ENCODE results near the gene TRUB1. TPM values are rescaled to one million over a fixed set of nuclear protein-coding genes. Genes with fewer than 3 reads are reported as not detected.

The TRUB1 gene
- total RNA-seq, 2 experiments from 2014 or later: 18.7 to 25.1 TPM

DNA sequence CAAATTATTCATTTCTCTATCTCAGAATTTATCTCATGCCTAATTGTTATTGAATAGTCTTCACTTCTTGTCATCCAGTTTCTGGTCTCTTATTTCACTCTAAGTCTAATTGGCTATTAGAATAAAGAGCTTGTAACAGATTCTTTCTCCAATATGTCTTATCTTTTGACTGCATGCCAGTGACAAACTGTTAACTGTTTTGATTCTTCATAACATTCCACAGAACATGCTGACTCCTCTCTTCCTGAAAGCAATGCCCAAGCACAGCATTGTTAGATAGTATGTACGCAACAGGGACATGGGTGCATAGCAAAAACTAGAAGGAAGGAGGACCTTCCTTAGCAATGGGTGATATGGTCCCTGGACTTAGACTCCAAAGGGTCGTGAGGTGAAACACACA, 65.4 kb downstream of the TRUB1 start:
- POLR2A ChIA-PET: interaction anchor here (0.6 to 2.5 kb wide), 3 partner anchors 30 to 36 kb away, joined by 3 to 8 read pairs (median 7); no protein-coding TSS in a partner anchor

DNA sequence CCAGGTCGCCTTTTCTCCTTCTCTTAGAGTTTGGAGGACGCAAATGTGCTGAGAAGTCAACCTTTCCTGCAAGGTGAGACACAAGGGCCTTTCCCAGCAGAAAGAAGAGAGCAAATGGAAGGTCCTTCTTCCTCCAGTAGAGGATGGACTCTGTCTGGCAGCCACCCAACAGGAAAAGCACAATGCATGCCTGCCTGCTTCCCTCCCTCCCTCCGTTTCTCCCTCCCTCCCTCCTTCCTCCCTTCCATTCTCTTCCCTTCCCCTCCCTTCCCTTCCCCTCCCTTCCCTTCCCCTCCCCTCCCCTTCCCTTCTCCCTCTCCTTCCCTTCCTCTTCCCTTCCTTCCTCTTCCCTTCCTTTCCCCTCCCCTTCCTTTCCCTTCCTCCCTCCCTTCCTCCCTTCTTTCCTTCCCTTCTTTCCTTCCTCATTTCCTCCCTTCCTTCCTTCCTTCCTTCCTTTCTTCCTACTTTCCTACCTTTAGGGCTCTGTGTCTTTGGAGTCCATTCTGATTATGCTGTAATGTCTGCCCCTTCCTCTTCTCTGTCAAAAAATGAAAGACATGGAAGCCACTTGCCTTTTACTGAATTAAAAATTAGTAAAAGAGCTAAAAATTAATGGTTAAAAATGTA, 66.4 kb downstream of the TRUB1 start:
- no peaks in the 10 kb centered on the region for H3K79me2 ChIP-seq (ENCODE audit: insufficient read depth, low read depth, low read length)
- no peak for DNase-seq (ENCODE audit: low spot score)
- no peak overlapping the region for H3K4me3 ChIP-seq (ENCODE audit: low read depth, low read length, poor library complexity, severe bottlenecking)
- no peaks in the 10 kb centered on the region for H3K9me3 ChIP-seq (ENCODE audit: low read length)
- intact Hi-C loops (cut with micrococcal nuclease; ENCODE audit: unreplicated experiment): no loop called here
- no peak overlapping the region for H3K4me2 ChIP-seq (ENCODE audit: low read length)
- POLR2A ChIA-PET: interaction anchor here (1.1 kb wide), 1 partner anchor 90 kb away, joined by 3 read pairs; no protein-coding TSS in a partner anchor
- peaks cover 25% of the 10 kb centered on the region for H3K4me1 ChIP-seq (ENCODE audit: insufficient read depth, low read length, poor library complexity, severe bottlenecking)
- CTCF ChIA-PET (ENCODE audit: unreplicated experiment): no interaction called here
- no peak overlapping the region for H3K27ac ChIP-seq (ENCODE audit: low read depth, low read length, poor library complexity, severe bottlenecking)
- no TSS peak for BruUV-seq (replicated peaks)
- H3K36me3 ChIP-seq (ENCODE audit: insufficient read depth, low read length): no peaks in the 10 kb centered on the region
- no peaks in the 10 kb centered on the region for H4K20me1 ChIP-seq (ENCODE audit: insufficient read depth, low read length)
- no peak overlapping the region for H2AFZ ChIP-seq (ENCODE audit: low read length)
- TF ChIP-seq, protein P1, sequence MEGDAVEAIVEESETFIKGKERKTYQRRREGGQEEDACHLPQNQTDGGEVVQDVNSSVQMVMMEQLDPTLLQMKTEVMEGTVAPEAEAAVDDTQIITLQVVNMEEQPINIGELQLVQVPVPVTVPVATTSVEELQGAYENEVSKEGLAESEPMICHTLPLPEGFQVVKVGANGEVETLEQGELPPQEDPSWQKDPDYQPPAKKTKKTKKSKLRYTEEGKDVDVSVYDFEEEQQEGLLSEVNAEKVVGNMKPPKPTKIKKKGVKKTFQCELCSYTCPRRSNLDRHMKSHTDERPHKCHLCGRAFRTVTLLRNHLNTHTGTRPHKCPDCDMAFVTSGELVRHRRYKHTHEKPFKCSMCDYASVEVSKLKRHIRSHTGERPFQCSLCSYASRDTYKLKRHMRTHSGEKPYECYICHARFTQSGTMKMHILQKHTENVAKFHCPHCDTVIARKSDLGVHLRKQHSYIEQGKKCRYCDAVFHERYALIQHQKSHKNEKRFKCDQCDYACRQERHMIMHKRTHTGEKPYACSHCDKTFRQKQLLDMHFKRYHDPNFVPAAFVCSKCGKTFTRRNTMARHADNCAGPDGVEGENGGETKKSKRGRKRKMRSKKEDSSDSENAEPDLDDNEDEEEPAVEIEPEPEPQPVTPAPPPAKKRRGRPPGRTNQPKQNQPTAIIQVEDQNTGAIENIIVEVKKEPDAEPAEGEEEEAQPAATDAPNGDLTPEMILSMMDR (conservative IDR thresholded peaks at IDR 0.05; ENCODE audit: low read length): no peak
- TF ChIP-seq EZH2phosphoT487 (IDR thresholded peaks at IDR 0.05; ENCODE audit: borderline replicate concordance, low read depth, low read length): no peak
- H3K9me2 ChIP-seq (ENCODE audit: insufficient read depth, low read length): no peaks in the 10 kb centered on the region

More for the DNA sequence above, 65.4 kb downstream of the TRUB1 start:
- no peaks in the 10 kb centered on the region for H3K9me2 ChIP-seq (ENCODE audit: insufficient read depth, low read length)
- no peak overlapping the region for H2AFZ ChIP-seq (ENCODE audit: low read length)
- H3K4me2 ChIP-seq (ENCODE audit: low read length): no peak overlapping the region
- TF ChIP-seq, protein P1 (conservative IDR thresholded peaks at IDR 0.05; ENCODE audit: low read length): no peak
- TF ChIP-seq EZH2phosphoT487 (IDR thresholded peaks at IDR 0.05; ENCODE audit: borderline replicate concordance, low read depth, low read length): no peak
- intact Hi-C loops (cut with micrococcal nuclease; ENCODE audit: unreplicated experiment): no loop called here
- no peaks in the 10 kb centered on the region for H3K36me3 ChIP-seq (ENCODE audit: insufficient read depth, low read length)
- no peaks in the 10 kb centered on the region for H3K79me2 ChIP-seq (ENCODE audit: insufficient read depth, low read depth, low read length)
- BruUV-seq (replicated peaks): no TSS peak
- DNase-seq (ENCODE audit: low spot score): no peak
- CTCF ChIA-PET (ENCODE audit: unreplicated experiment): no interaction called here
- no peaks in the 10 kb centered on the region for H3K9me3 ChIP-seq (ENCODE audit: low read length)
- no peak overlapping the region for H3K27ac ChIP-seq (ENCODE audit: low read depth, low read length, poor library complexity, severe bottlenecking)
- no peaks in the 10 kb centered on the region for H4K20me1 ChIP-seq (ENCODE audit: insufficient read depth, low read length)
- H3K4me1 ChIP-seq (ENCODE audit: insufficient read depth, low read length, poor library complexity, severe bottlenecking): peaks cover 25% of the 10 kb centered on the region
- H3K4me3 ChIP-seq (ENCODE audit: low read depth, low read length, poor library complexity, severe bottlenecking): no peak overlapping the region

DNA sequence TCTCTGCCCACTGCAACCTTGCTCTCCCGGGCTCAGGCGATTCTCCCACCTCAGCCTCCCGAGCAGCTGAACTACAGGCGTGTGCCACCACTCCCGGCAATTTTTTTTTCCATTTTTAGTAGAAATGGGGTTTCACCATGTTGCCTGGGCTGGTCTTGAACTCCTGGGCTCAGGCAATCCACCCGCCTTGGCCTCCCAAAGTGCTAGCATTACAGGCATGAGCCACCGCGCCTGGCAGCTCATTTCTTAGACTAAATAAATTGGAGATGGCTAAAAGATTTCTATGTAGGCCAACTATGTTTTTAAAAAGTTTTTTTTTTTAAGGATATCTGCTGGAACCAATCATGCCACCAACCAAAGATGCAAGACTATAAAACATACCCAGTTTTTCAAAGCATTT, 67.8 kb downstream of the TRUB1 start:
- no TSS peak for BruUV-seq (replicated peaks)
- ChIA-PET POLR2A (interaction anchor here (1.1 kb wide), 1 partner anchor 91 kb away, joined by 3 read pairs; no protein-coding TSS in a partner anchor), CTCF (ENCODE audit: unreplicated experiment) (no interaction called here)
- intact Hi-C loops (cut with micrococcal nuclease; ENCODE audit: unreplicated experiment): no loop called here
- no peak overlapping the region for H3K27ac ChIP-seq (ENCODE audit: low read depth, low read length, poor library complexity, severe bottlenecking)
- H3K79me2 ChIP-seq (ENCODE audit: insufficient read depth, low read depth, low read length): no peaks in the 10 kb centered on the region
- H3K4me3 ChIP-seq (ENCODE audit: low read depth, low read length, poor library complexity, severe bottlenecking): no peak overlapping the region
- no peaks in the 10 kb centered on the region for H3K36me3 ChIP-seq (ENCODE audit: insufficient read depth, low read length)
- no peaks in the 10 kb centered on the region for H3K9me2 ChIP-seq (ENCODE audit: insufficient read depth, low read length)
- no peak for DNase-seq (ENCODE audit: low spot score)
- no peak overlapping the region for H3K4me2 ChIP-seq (ENCODE audit: low read length)
- no peak overlapping the region for H2AFZ ChIP-seq (ENCODE audit: low read length)
- H4K20me1 ChIP-seq (ENCODE audit: insufficient read depth, low read length): no peaks in the 10 kb centered on the region
- no peaks in the 10 kb centered on the region for H3K9me3 ChIP-seq (ENCODE audit: low read length)
- H3K4me1 ChIP-seq (ENCODE audit: insufficient read depth, low read length, poor library complexity, severe bottlenecking): peaks cover 20% of the 10 kb centered on the region
- no peak for TF ChIP-seq EZH2phosphoT487 (IDR thresholded peaks at IDR 0.05; ENCODE audit: borderline replicate concordance, low read depth, low read length)
- TF ChIP-seq, protein P1 (conservative IDR thresholded peaks at IDR 0.05; ENCODE audit: low read length): no peak

Data from OCI-LY7 (cell line).